ENCODE data around the gene MED13L. TPM values are rescaled to one million over a fixed set of nuclear protein-coding genes. Genes with fewer than 3 reads are reported as not detected.

MED13L gene
- total RNA-seq, 4 donors from 2014 or later, result 158 to 247 (median 166) TPM

DNA sequence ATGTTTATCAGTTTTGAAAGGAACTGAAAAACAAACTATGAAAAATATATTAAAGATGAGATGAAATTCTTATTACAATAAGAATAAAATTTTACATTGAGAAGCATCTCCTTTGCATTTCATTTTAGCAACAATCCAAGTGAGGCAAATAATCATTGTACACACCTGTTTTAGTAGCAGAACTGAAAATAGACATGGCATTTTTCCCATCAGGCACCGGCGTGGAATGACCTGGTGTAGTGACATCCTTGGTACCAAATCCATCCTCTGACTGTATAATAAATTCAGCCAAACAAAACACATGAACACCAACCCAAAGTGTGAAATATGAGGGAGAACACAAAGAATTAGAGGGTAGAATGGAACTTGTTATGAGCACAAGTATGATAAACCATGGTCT is 271.4 kb downstream of the MED13L start:
- no peak for TF ChIP-seq POLR2A (IDR thresholded peaks at IDR 0.05)
- TF ChIP-seq, protein P1, sequence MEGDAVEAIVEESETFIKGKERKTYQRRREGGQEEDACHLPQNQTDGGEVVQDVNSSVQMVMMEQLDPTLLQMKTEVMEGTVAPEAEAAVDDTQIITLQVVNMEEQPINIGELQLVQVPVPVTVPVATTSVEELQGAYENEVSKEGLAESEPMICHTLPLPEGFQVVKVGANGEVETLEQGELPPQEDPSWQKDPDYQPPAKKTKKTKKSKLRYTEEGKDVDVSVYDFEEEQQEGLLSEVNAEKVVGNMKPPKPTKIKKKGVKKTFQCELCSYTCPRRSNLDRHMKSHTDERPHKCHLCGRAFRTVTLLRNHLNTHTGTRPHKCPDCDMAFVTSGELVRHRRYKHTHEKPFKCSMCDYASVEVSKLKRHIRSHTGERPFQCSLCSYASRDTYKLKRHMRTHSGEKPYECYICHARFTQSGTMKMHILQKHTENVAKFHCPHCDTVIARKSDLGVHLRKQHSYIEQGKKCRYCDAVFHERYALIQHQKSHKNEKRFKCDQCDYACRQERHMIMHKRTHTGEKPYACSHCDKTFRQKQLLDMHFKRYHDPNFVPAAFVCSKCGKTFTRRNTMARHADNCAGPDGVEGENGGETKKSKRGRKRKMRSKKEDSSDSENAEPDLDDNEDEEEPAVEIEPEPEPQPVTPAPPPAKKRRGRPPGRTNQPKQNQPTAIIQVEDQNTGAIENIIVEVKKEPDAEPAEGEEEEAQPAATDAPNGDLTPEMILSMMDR (IDR thresholded peaks at IDR 0.05), result no peak
- 89 to 93% methylated on average over 2 of the region's 2 CpGs for WGBS, 2 donors
- intact Hi-C loops (cut with DNase I; ENCODE audit: low total_unique reads), result loop anchor here (10.0 kb wide), 1 partner anchor 599 kb away; no protein-coding TSS in a partner anchor
- H3K4me3 ChIP-seq (ENCODE audit: low read depth, poor library complexity, severe bottlenecking), result no peak overlapping the region
- DNase-seq (ENCODE audit: low spot score in 2 of 2), result no peak

DNA sequence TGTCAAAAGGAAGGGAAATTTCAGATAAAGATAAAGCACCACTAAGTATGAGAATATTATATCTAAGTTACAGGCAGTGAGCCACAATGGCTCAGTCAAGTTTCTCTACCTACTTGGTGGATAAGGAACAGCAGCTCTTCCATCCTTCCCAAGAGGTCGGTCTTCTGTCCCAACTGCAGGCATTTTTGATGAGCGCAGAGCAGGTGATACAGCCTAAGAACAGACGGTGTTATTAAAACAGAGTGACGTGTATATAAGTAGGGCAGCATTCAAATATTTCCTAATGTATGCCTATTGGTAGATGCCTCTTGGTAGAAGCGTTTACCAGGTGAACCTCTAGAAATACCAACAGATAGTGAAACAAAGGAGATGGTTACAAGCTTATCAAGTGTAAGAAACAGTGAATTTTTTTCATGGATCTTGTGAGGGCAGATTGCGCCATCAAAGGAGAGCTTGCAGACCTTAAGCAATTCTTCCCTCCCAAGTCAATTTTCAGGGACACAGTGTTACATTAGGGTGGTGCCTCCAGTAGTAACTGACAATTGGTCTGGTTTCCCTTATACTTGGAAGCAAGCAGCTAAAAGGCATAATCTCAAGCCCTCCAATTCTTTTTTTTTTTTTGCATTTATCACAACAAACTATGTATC is 274.5 kb downstream of the MED13L start:
- no peak overlapping the region for H3K4me3 ChIP-seq (ENCODE audit: low read depth, poor library complexity, severe bottlenecking)
- peak in 1 of 2 donors; percentile 53 for DNase-seq (ENCODE audit: low spot score in 2 of 2)
- WGBS, 2 donors, result 92 to 96% methylated on average over 6 of the region's 6 CpGs
- TF ChIP-seq, protein P1 (IDR thresholded peaks at IDR 0.05), result no peak
- TF ChIP-seq POLR2A (IDR thresholded peaks at IDR 0.05), result no peak
- intact Hi-C loops (cut with DNase I; ENCODE audit: low total_unique reads), result loop anchor here (10.0 kb wide), 1 partner anchor 602 kb away; no protein-coding TSS in a partner anchor

DNA sequence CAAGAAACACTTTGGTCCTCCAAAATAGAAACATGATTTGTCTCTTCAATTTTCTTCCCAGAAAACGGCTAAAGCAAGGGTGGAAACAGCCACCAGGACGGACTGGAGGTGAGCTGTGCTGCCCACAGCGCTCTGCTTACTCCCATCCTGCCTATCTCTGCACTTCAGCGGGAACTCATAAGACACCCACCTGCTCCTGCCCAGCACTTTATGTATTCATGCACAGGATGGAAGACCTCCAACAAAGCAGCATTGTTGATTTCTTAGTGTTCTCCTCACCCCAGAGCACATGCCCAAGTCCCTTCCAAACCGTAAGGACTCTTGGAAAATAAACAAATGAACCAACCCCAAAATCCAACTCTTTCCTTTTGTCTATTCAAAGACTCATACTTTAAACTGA is 277.2 kb downstream of the MED13L start:
- no peak overlapping the region for H3K4me3 ChIP-seq (ENCODE audit: low read depth, poor library complexity, severe bottlenecking)
- DNase-seq (ENCODE audit: low spot score in 2 of 2), result no peak
- intact Hi-C loops (cut with DNase I; ENCODE audit: low total_unique reads), result loop anchor here (10.0 kb wide), 1 partner anchor 605 kb away; no protein-coding TSS in a partner anchor
- TF ChIP-seq POLR2A (IDR thresholded peaks at IDR 0.05), result no peak
- TF ChIP-seq, protein P1 (IDR thresholded peaks at IDR 0.05), result no peak
- 77 to 84% methylated on average over 5 of the region's 5 CpGs for WGBS, 2 donors

DNA sequence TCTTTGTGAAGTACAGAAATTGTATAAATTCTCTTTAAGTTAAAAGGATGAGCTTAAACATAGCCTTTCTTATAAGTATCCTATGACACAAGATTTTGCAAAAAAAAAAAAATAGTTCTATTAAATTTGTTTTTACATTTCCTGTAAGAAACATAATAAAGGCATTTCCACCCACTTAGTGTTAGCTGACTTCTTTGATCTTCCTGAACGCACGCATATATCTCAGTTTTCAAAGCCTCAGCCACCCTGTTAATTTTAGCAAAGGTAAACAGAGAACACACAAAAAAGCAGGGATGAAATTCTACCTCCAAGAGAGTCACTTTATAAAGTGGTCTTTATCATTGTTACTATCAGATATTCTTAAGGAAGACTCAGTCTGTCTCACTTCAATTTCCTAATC is 277.9 kb downstream of the MED13L start:
- TF ChIP-seq, protein P1 (IDR thresholded peaks at IDR 0.05), result no peak
- TF ChIP-seq POLR2A (IDR thresholded peaks at IDR 0.05), result no peak
- H3K4me3 ChIP-seq (ENCODE audit: low read depth, poor library complexity, severe bottlenecking), result no peak overlapping the region
- no peak for DNase-seq (ENCODE audit: low spot score in 2 of 2)
- WGBS, 2 donors, result 82 to 85% methylated on average over 2 of the region's 2 CpGs
- intact Hi-C loops (cut with DNase I; ENCODE audit: low total_unique reads), result no loop called here

DNA sequence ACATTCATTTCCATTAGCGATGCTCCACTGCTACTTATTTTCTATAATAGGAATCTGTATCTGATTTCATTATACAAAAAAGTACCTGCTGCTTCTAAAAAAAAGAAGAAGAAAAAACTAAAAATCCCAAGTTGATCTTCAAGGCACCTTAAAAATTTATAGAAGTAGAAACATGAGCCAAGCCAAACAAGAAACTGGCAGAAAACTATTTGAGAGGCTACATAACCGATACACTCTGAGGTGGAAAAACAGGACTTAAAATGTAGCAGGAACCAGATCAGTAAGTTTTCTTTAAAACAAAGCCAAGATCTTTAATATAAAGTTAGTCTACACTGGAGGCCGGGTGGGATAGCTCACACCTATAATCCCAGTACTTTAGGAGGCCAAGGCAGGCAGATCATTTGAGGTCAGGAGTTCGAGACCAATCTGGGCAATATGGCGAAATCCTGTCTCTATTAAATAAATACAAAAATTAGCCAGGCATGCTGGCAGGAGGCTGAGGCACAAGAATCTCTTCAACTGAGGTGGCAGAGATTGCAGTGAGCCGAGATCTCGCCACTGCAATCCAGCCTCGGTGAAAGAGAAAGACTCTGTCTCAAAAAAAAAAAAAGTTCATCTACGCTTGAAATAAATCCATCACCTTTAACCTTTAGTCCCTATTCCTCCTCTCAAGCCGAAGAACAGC is 278.6 kb downstream of the MED13L start:
- no peak for DNase-seq (ENCODE audit: low spot score in 2 of 2)
- H3K4me3 ChIP-seq (ENCODE audit: low read depth, poor library complexity, severe bottlenecking), result no peak overlapping the region
- intact Hi-C loops (cut with DNase I; ENCODE audit: low total_unique reads), result no loop called here
- no peak for TF ChIP-seq POLR2A (IDR thresholded peaks at IDR 0.05)
- TF ChIP-seq, protein P1 (IDR thresholded peaks at IDR 0.05), result no peak
- 61 to 65% methylated on average over 10 of the region's 10 CpGs for WGBS, 2 donors

Measured in lower leg skin (tissue), 4 donors.